Panc1 (cell line): ENCODE measurements around the gene PIGW.

Source experiments
- POLR2AphosphoS5 ChIP-seq: IDR thresholded peaks from 2 replicates; pipeline ENCODE4 v1.6.1; 2012; ENCODE audit warnings: mild to moderate bottlenecking, low read depth, low read length, moderate library complexity
- SIN3A ChIP-seq: IDR thresholded peaks from 2 replicates; pipeline ENCODE4 v1.6.1; 2012; ENCODE audit warnings: low read depth, mild to moderate bottlenecking, low read length, moderate library complexity, borderline replicate concordance; ENCODE audit not compliant: insufficient read depth
- TF ChIP-seq, protein P1 (sequence below): fragments of 450-650 bp; IDR thresholded peaks from 2 replicates; pipeline ENCODE4 v1.5.1; 2017; ENCODE audit warnings: mild to moderate bottlenecking
- TF ChIP-seq, protein P2 (sequence below), 2 experiments: IDR thresholded peaks; 2 replicates each; pipeline ENCODE4 v1.6.1; 2011 to 2012; ENCODE audit warnings: low read depth in 2 of 2, control low read depth in 1 of 2, low read length in 1 of 2, mild to moderate bottlenecking in 1 of 2, moderate library complexity in 1 of 2; ENCODE audit not compliant: insufficient read depth in 1 of 2

DNA sequence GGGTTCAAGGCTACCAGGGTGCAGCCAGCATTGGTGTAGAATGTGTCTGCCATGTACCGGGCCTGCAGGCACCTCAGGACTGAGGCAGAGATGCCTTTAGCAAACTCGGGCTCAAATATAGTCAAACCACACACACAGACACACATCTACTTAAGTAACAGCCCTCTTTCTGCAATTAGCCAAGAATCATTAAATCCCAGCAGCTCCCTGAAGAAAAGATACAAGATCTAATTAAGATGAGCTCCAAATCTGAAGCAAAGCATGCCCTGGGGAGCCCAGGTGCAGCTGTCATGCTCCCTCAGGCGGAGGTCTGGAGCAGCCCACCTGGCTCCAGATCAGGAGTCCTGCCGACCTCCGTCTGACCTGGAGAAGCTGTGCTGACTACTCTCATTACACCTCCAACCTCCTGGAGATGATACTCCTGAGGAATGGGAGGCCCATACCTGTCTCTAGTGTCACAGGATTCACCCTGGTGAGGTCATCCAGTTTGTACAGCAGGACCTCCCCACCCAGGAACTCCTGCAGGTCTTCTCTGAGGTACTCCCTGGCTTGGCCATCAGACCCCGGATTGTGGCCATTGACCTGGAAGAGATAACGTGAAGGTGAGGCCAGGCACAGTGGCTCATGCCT is 7.1 kb upstream of the PIGW start:
- TF ChIP-seq, protein P1, sequence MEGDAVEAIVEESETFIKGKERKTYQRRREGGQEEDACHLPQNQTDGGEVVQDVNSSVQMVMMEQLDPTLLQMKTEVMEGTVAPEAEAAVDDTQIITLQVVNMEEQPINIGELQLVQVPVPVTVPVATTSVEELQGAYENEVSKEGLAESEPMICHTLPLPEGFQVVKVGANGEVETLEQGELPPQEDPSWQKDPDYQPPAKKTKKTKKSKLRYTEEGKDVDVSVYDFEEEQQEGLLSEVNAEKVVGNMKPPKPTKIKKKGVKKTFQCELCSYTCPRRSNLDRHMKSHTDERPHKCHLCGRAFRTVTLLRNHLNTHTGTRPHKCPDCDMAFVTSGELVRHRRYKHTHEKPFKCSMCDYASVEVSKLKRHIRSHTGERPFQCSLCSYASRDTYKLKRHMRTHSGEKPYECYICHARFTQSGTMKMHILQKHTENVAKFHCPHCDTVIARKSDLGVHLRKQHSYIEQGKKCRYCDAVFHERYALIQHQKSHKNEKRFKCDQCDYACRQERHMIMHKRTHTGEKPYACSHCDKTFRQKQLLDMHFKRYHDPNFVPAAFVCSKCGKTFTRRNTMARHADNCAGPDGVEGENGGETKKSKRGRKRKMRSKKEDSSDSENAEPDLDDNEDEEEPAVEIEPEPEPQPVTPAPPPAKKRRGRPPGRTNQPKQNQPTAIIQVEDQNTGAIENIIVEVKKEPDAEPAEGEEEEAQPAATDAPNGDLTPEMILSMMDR = no peak
- TF ChIP-seq SIN3A (no peak), POLR2AphosphoS5 (no peak)
- TF ChIP-seq, protein P2, sequence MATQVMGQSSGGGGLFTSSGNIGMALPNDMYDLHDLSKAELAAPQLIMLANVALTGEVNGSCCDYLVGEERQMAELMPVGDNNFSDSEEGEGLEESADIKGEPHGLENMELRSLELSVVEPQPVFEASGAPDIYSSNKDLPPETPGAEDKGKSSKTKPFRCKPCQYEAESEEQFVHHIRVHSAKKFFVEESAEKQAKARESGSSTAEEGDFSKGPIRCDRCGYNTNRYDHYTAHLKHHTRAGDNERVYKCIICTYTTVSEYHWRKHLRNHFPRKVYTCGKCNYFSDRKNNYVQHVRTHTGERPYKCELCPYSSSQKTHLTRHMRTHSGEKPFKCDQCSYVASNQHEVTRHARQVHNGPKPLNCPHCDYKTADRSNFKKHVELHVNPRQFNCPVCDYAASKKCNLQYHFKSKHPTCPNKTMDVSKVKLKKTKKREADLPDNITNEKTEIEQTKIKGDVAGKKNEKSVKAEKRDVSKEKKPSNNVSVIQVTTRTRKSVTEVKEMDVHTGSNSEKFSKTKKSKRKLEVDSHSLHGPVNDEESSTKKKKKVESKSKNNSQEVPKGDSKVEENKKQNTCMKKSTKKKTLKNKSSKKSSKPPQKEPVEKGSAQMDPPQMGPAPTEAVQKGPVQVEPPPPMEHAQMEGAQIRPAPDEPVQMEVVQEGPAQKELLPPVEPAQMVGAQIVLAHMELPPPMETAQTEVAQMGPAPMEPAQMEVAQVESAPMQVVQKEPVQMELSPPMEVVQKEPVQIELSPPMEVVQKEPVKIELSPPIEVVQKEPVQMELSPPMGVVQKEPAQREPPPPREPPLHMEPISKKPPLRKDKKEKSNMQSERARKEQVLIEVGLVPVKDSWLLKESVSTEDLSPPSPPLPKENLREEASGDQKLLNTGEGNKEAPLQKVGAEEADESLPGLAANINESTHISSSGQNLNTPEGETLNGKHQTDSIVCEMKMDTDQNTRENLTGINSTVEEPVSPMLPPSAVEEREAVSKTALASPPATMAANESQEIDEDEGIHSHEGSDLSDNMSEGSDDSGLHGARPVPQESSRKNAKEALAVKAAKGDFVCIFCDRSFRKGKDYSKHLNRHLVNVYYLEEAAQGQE (IDR thresholded peaks at IDR 0.05; ENCODE audit: insufficient read depth in 1 of 2, low read depth in 2 of 2, low read length in 1 of 2) = no peak
